WERI-Rb-1 (cell line): ENCODE data around the gene HLA-A.
A peak's percentile ranks its signal among the peaks of the same experiment; 100 is the strongest.

Experiments used
- DNase-seq: peaks from one replicate; pipeline ENCODE4 v3.0.0-alpha.2; 2020
- H3K27ac ChIP-seq: fragments of 250-450 bp; sonication (Bioruptor Pico); 2 replicates; pipeline ENCODE4 v1.5.1; 2020; ENCODE audit warnings: mild to moderate bottlenecking, moderate library complexity
- H3K27me3 ChIP-seq: fragments of 250-450 bp; sonication (Bioruptor Pico); 2 replicates; pipeline ENCODE4 v1.5.1; 2021; ENCODE audit warnings: mild to moderate bottlenecking, low read depth, moderate library complexity; ENCODE audit not compliant: insufficient read depth, severe bottlenecking
- H3K36me3 ChIP-seq: fragments of 250-450 bp; sonication (Bioruptor Pico); 2 replicates; pipeline ENCODE4 v1.5.1; 2020; ENCODE audit warnings: mild to moderate bottlenecking, moderate library complexity
- H3K4me3 ChIP-seq: 2 replicates; pipeline ENCODE4 v1.5.1; 2011; ENCODE audit warnings: low read depth, mild to moderate bottlenecking, control low read depth, low read length
- H3K9me3 ChIP-seq: fragments of 250-450 bp; sonication (Bioruptor Pico); 2 replicates; pipeline ENCODE4 v1.5.1; 2021; ENCODE audit warnings: mild to moderate bottlenecking, moderate library complexity; ENCODE audit not compliant: severe bottlenecking
- CTCF ChIP-seq: IDR thresholded peaks from 2 replicates; pipeline ENCODE4 v1.5.1; 2011; ENCODE audit warnings: low read depth, mild to moderate bottlenecking, control low read depth, inconsistent platforms, low read length

The HLA-A gene

GRCh38 chr6:29942275-29943052, at the start of gene HLA-A:
Gene HLA-A (plus strand): TSS chr6:29942532. CDS start chr6:29942554, 22 bp downstream.
- Histone ChIP-seq H3K36me3 (peaks cover 14% of the 10 kb centered on the region), H3K9me3 (no peaks in the 10 kb centered on the region), H3K27me3 (no peaks in the 10 kb centered on the region), H3K27ac (peak within 1 kb of the TSS; percentile 72), H3K4me3 (peak within 1 kb of the TSS; percentile 80)
- DNase-seq, result peak; percentile 97
- no peak for TF ChIP-seq CTCF

- Histone ChIP-seq H3K36me3 (no peaks in the 10 kb centered on the region), H3K27ac (no peak overlapping the region), H3K27me3 (peaks cover 81% of the 10 kb centered on the region), H3K9me3 (peaks cover 38% of the 10 kb centered on the region), H3K4me3 (no peak overlapping the region)
- no peak for TF ChIP-seq CTCF
- DNase-seq, result no peak
These were observed 49.6 kb upstream of the HLA-A start for GRCh38 chr6:29892696-29893095.

- no peak for TF ChIP-seq CTCF
- Histone ChIP-seq H3K9me3 (peaks cover 35% of the 10 kb centered on the region), H3K27ac (no peak overlapping the region), H3K4me3 (no peak overlapping the region), H3K36me3 (no peaks in the 10 kb centered on the region), H3K27me3 (peaks cover 72% of the 10 kb centered on the region)
- DNase-seq, result no peak
These were observed 43.1 kb upstream of the HLA-A start for GRCh38 chr6:29899281-29899680.

- no peak for TF ChIP-seq CTCF
- DNase-seq, result no peak
- Histone ChIP-seq H3K9me3 (no peaks in the 10 kb centered on the region), H3K27me3 (peaks cover 80% of the 10 kb centered on the region), H3K4me3 (no peak overlapping the region), H3K27ac (no peak overlapping the region), H3K36me3 (no peaks in the 10 kb centered on the region)
These were observed 37.0 kb upstream of the HLA-A start for GRCh38 chr6:29905286-29905685.

GRCh38 chr6:29907637-29908340, 34.5 kb upstream of the HLA-A start:
- peaks cover 93% of the 10 kb centered on the region for H3K27me3 ChIP-seq
- TF ChIP-seq CTCF, result no peak
- DNase-seq, result no peak
- H3K27ac ChIP-seq, result no peak overlapping the region
- H3K9me3 ChIP-seq, result no peaks in the 10 kb centered on the region
- no peaks in the 10 kb centered on the region for H3K36me3 ChIP-seq
- H3K4me3 ChIP-seq, result no peak overlapping the region
